HCT116 (cell line): Measurements from ENCODE around the gene PHC3. TPM values are rescaled to one million over a fixed set of nuclear protein-coding genes. Genes with fewer than 3 reads are reported as not detected.

Experiments used
- ATAC-seq: fragments of 200-7000 bp; cut with Tn5 transposase; 2 replicates; pipeline ENCODE4 v1.9.1; 2020; ENCODE audit warnings: mild to moderate bottlenecking, moderate library complexity
- BruUV-seq: library from RNA; stranded (reverse); fragments of 400-500 nt; replicated peaks from 2 replicates; lab custom pipeline; 2021; lab: Mats Ljungman, UMichigan
- CTCF ChIA-PET: fragments of 300-600 bp; sonication (Branson Sonifier 250); formaldehyde crosslinking; loops from one replicate; lab custom pipeline; 2021; ENCODE audit warnings: antibody characterized with exemption; lab: Charles Lee
- POLR2A ChIA-PET: fragments of 300-600, 350-600 bp; sonication (Branson Sonifier 250); formaldehyde crosslinking; loops from one replicate; lab custom pipeline; 2021; ENCODE audit warnings: antibody characterized with exemption; lab: Charles Lee
- RAD21 ChIA-PET, 2 experiments: fragments of 300-600 bp; sonication (Branson Sonifier 250); formaldehyde crosslinking; loops; one replicate each; lab custom pipeline; 2023; ENCODE audit warnings: low total read pairs in 2 of 2; ENCODE audit not compliant: uncharacterized antibody in 2 of 2, unreplicated experiment in 2 of 2, low non-redundant PET in 1 of 2; lab: Charles Lee
- DNase-seq: peaks from one replicate; pipeline ENCODE4 v3.0.0-alpha.2; 2010; ENCODE audit warnings: low read depth, low spot score
- H2AFZ ChIP-seq: fragments of 200-600 bp; shearing (Covaris generic), sonication (generic); 2 replicates; pipeline ENCODE4 v1.6.1; 2017; ENCODE audit warnings: low read depth, mixed run types, mixed read lengths, antibody characterized with exemption, low read length; ENCODE audit not compliant: poor library complexity, severe bottlenecking
- H3K27ac ChIP-seq: 2 replicates; pipeline ENCODE4 v1.5.1; 2012; ENCODE audit warnings: low read depth, low read length
- H3K27me3 ChIP-seq: fragments of 200-600 bp; sonication (generic); 2 replicates; pipeline ENCODE4 v1.6.1; 2016; ENCODE audit warnings: mixed run types, low read length, mixed read lengths; ENCODE audit not compliant: insufficient read depth
- H3K36me3 ChIP-seq, 2 experiments: fragments of 200-500 bp in 1 of 2; fragments of 200-600 bp in 1 of 2; sonication (Bioruptor generic) in 1 of 2; sonication (generic) in 1 of 2; 2 replicates each; pipeline versions ENCODE4 v1.5.1 to v1.6.1; 2014 to 2016; ENCODE audit warnings: low read length in 2 of 2, inconsistent platforms in 1 of 2, mixed read lengths in 1 of 2, mixed run types in 1 of 2; ENCODE audit not compliant: insufficient read depth in 2 of 2, control insufficient read depth in 1 of 2
- H3K4me1 ChIP-seq, 2 experiments: fragments of 200-600 bp in 1 of 2; sonication (generic) in 1 of 2; 2 replicates each; pipeline versions ENCODE4 v1.5.1 to v1.6.1; 2012 to 2017; ENCODE audit warnings: low read length in 2 of 2, inconsistent platforms in 1 of 2, mild to moderate bottlenecking in 1 of 2, mixed read lengths in 1 of 2, mixed run types in 1 of 2, moderate library complexity in 1 of 2; ENCODE audit not compliant: insufficient read depth in 2 of 2, control insufficient read depth in 1 of 2
- H3K4me2 ChIP-seq: fragments of 200-600 bp; sonication (generic); 2 replicates; pipeline ENCODE4 v1.6.1; 2017; ENCODE audit warnings: mixed run types, low read length, mixed read lengths
- H3K4me3 ChIP-seq, 2 experiments: fragments of 200-600 bp in 1 of 2; sonication (generic) in 1 of 2; replicated peaks in 1 of 2; 2 replicates each; pipeline ENCODE4 v1.5.1; 2011 to 2016; ENCODE audit warnings: low read length in 2 of 2, control low read depth in 1 of 2, low read depth in 1 of 2, mild to moderate bottlenecking in 1 of 2, mixed read lengths in 1 of 2, mixed run types in 1 of 2
- H3K79me2 ChIP-seq: fragments of 200-600 bp; sonication (generic); 2 replicates; pipeline ENCODE4 v1.6.1; 2017; ENCODE audit warnings: mild to moderate bottlenecking, mixed run types, low read length, moderate library complexity, mixed read lengths; ENCODE audit not compliant: insufficient read depth
- H3K9ac ChIP-seq: fragments of 200-600 bp; sonication (generic); 2 replicates; pipeline ENCODE4 v1.6.1; 2016; ENCODE audit warnings: low read length, mixed read lengths
- H3K9me2 ChIP-seq: fragments of 200-600 bp; sonication (generic), shearing (Covaris generic); 2 replicates; pipeline ENCODE4 v1.6.1; 2017; ENCODE audit warnings: mixed run types, mild to moderate bottlenecking, moderate library complexity; ENCODE audit not compliant: insufficient read depth
- H3K9me3 ChIP-seq, 2 experiments: fragments of 200-500 bp in 1 of 2; fragments of 200-600 bp in 1 of 2; sonication (Bioruptor generic) in 1 of 2; sonication (generic) in 1 of 2; 2 replicates each; pipeline ENCODE4 v1.6.1; 2014 to 2017; ENCODE audit warnings: low read length in 2 of 2, mixed read lengths in 2 of 2, inconsistent platforms in 1 of 2, low read depth in 1 of 2, mild to moderate bottlenecking in 1 of 2, mixed run types in 1 of 2, moderate library complexity in 1 of 2; ENCODE audit not compliant: control insufficient read depth in 1 of 2, insufficient read depth in 1 of 2
- H4K20me1 ChIP-seq: fragments of 200-600 bp; sonication (generic), shearing (Covaris generic); 2 replicates; pipeline ENCODE4 v1.6.1; 2017; ENCODE audit warnings: mixed run types, mild to moderate bottlenecking, moderate library complexity; ENCODE audit not compliant: insufficient read depth
- ATF3 ChIP-seq: IDR thresholded peaks from 2 replicates; pipeline ENCODE4 v1.6.1; 2012
- CEBPB ChIP-seq: IDR thresholded peaks from 2 replicates; pipeline ENCODE4 v1.6.1; 2012; ENCODE audit warnings: low read depth
- EGR1 ChIP-seq: IDR thresholded peaks from 2 replicates; pipeline ENCODE4 v1.6.1; 2012; ENCODE audit warnings: low read depth
- ELF1 ChIP-seq: IDR thresholded peaks from 2 replicates; pipeline ENCODE4 v1.6.1; 2012; ENCODE audit warnings: low read depth, borderline replicate concordance
- FOSL1 ChIP-seq: IDR thresholded peaks from 2 replicates; pipeline ENCODE4 v1.6.1; 2012; ENCODE audit warnings: low read depth
- JUND ChIP-seq: IDR thresholded peaks from 2 replicates; pipeline ENCODE4 v1.6.1; 2012
- MAX ChIP-seq: IDR thresholded peaks from 2 replicates; pipeline ENCODE4 v1.6.1; 2012
- POLR2A ChIP-seq: IDR thresholded peaks from 2 replicates; pipeline ENCODE4 v1.7.0; 2011; ENCODE audit warnings: borderline replicate concordance; ENCODE audit not compliant: insufficient read depth, insufficient read length; ENCODE audit errors: extremely low read depth
- POLR2AphosphoS5 ChIP-seq: IDR thresholded peaks from 2 replicates; pipeline ENCODE4 v1.6.1; 2011; ENCODE audit warnings: mild to moderate bottlenecking, low read depth, low read length, moderate library complexity
- RAD21 ChIP-seq: IDR thresholded peaks from 2 replicates; pipeline ENCODE4 v1.6.1; 2012; ENCODE audit warnings: low read depth, mild to moderate bottlenecking
- SIN3A ChIP-seq: IDR thresholded peaks from 2 replicates; pipeline ENCODE4 v1.6.1; 2012; ENCODE audit warnings: low read depth
- SP1 ChIP-seq: IDR thresholded peaks from 2 replicates; pipeline ENCODE4 v1.6.1; 2012; ENCODE audit warnings: low read depth
- SRF ChIP-seq: IDR thresholded peaks from 2 replicates; pipeline ENCODE4 v1.6.1; 2012; ENCODE audit warnings: low read depth
- TCF7L2 ChIP-seq: IDR thresholded peaks from 2 replicates; pipeline ENCODE4 v1.7.0; 2011; ENCODE audit warnings: borderline replicate concordance, inconsistent platforms; ENCODE audit not compliant: insufficient read depth, insufficient read length; ENCODE audit errors: extremely low read depth
- YY1 ChIP-seq: IDR thresholded peaks from 2 replicates; pipeline ENCODE4 v1.6.1; 2011; ENCODE audit warnings: low read length, low read depth, moderate library complexity, mild to moderate bottlenecking; ENCODE audit not compliant: insufficient replicate concordance; ENCODE audit errors: extremely low read depth
- ZFX ChIP-seq: fragments of 450-650 bp; IDR thresholded peaks from 2 replicates; pipeline ENCODE4 v1.6.1; 2017
- intact Hi-C: fragments of 100-400 bp; cut with micrococcal nuclease; formaldehyde crosslinking; loops from 2 replicates; pipeline ENCODE4 v1.10.0; 2022
- total RNA-seq: library from RNA; stranded (reverse); gene quantifications from one replicate; pipeline ENCODE4 v1.2.1, GENCODE V29; 2021; ENCODE audit not compliant: unreplicated experiment

The PHC3 gene
- total RNA-seq, 1 experiment from 2014 or later, result 40.1 TPM

DNA sequence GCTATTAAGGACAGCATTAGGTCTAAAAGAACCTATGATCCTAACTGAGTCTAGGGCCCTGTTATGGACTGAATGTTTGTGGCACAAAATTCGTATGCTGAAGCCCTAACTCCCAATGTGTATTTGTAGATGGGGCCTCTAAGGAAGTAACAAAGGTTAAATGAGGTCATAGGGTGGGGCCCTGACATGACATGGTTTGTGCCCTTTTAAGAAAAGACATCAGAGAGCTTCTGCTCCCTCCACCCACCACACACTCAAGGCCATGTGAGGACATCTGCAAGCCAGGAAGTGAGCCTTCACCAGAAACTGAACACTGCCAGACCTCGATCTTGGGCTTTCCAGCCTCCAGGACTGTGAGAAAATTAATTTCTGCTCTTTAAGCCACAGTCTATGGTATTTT is 49.2 kb downstream of the PHC3 start:
- no peak for DNase-seq
- H3K27me3 ChIP-seq, result no peaks in the 10 kb centered on the region
- ChIA-PET POLR2A (no interaction called here), CTCF (no interaction called here)
- H3K79me2 ChIP-seq, result peaks cover 18% of the 10 kb centered on the region; the same call in 1 of the 2 replicates
- peaks cover 7 to 30% of the 10 kb centered on the region in 2 experiments; a peak in 3 of 4 replicates for H3K36me3 ChIP-seq
- H3K27ac ChIP-seq, result no peak overlapping the region
- H2AFZ ChIP-seq, result no peak overlapping the region
- no peak overlapping the region for H3K4me2 ChIP-seq
- H4K20me1 ChIP-seq, result no peaks in the 10 kb centered on the region
- TF ChIP-seq POLR2A, result no peak
- TF ChIP-seq MAX, result no peak
- no peak for TF ChIP-seq ELF1
- no peak for TF ChIP-seq YY1
- no peak for TF ChIP-seq ATF3
- TF ChIP-seq EGR1, result no peak
- no peak for TF ChIP-seq CEBPB
- no peak for TF ChIP-seq SRF
- TF ChIP-seq SIN3A, result no peak
- TF ChIP-seq RAD21, result no peak
- TF ChIP-seq POLR2AphosphoS5, result no peak
- no peak for TF ChIP-seq JUND
- TF ChIP-seq FOSL1, result no peak
- TF ChIP-seq TCF7L2, result no peak
- TF ChIP-seq, all 23 proteins: peak for 0
- intact Hi-C loops, result no loop called here
- H3K9me3 ChIP-seq, result no peaks in the 10 kb centered on the region
- RAD21 ChIA-PET, result no interaction called here
- no peaks in the 10 kb centered on the region for H3K9me2 ChIP-seq
- BruUV-seq, result no TSS peak
- no peak overlapping the region for H3K9ac ChIP-seq
- ATAC-seq, result no peak
- no peaks in the 10 kb centered on the region for H3K4me1 ChIP-seq
- H3K4me3 ChIP-seq, result no peak overlapping the region

GRCh38 chr3:170130532-170130931 is 51.0 kb downstream of the PHC3 start:
- RAD21 ChIA-PET, result no interaction called here
- BruUV-seq, result no TSS peak
- H3K36me3 ChIP-seq, result peaks cover 7 to 27% of the 10 kb centered on the region in 2 experiments; a peak in 3 of 4 replicates
- TF ChIP-seq SRF (no peak), CEBPB (0 out of 2 replicates have a peak, but pooled peaks have one; percentile 20), RAD21 (no peak), TCF7L2 (no peak), SP1 (no peak), ZFX (no peak)
- no peak for ATAC-seq
- POLR2A ChIA-PET, result no interaction called here
- DNase-seq, result no peak
- H3K9ac ChIP-seq, result no peak overlapping the region
- no peaks in the 10 kb centered on the region for H3K9me2 ChIP-seq
- H4K20me1 ChIP-seq, result no peaks in the 10 kb centered on the region
- H3K4me3 ChIP-seq, result no peak overlapping the region
- no peak overlapping the region for H2AFZ ChIP-seq
- H3K4me2 ChIP-seq, result no peak overlapping the region
- peaks cover 8% of the 10 kb centered on the region for H3K79me2 ChIP-seq
- intact Hi-C loops, result no loop called here
- H3K9me3 ChIP-seq, result no peaks in the 10 kb centered on the region
- H3K4me1 ChIP-seq, result no peaks in the 10 kb centered on the region
- CTCF ChIA-PET, result no interaction called here
- no peak overlapping the region for H3K27ac ChIP-seq
- H3K27me3 ChIP-seq, result no peaks in the 10 kb centered on the region
